Astrocyte (in vitro differentiated cells and primary cell): ENCODE data around the gene DLGAP1. TPM values are rescaled to one million over a fixed set of nuclear protein-coding genes. Genes with fewer than 3 reads are reported as not detected.

Experiments
- DNase-seq: peaks from one replicate; pipeline ENCODE4 v3.0.0-alpha.2; 2010; ENCODE audit warnings: low read depth
- FAIRE-seq: peaks from 2 replicates; lab custom pipeline; 2011; peaks lifted over from hg19 to GRCh38; lab: Jason Lieb, UNC
- H2AFZ ChIP-seq: 2 replicates; pipeline ENCODE4 v1.6.0; 2012; ENCODE audit warnings: low read depth, low read length, inconsistent platforms
- H3K27ac ChIP-seq: 2 replicates; pipeline ENCODE4 v1.5.1; 2011; ENCODE audit warnings: low read depth, low read length, inconsistent platforms
- H3K27me3 ChIP-seq: 2 replicates; pipeline ENCODE4 v1.6.0; 2011; ENCODE audit warnings: low read length, inconsistent platforms; ENCODE audit not compliant: insufficient read depth
- H3K36me3 ChIP-seq: 2 replicates; pipeline ENCODE4 v1.5.1; 2011; ENCODE audit warnings: low read length, inconsistent platforms; ENCODE audit not compliant: insufficient read depth
- H3K4me1 ChIP-seq: 2 replicates; pipeline ENCODE4 v1.5.1; 2011; ENCODE audit warnings: low read length, inconsistent platforms; ENCODE audit not compliant: insufficient read depth
- H3K4me2 ChIP-seq: 2 replicates; pipeline ENCODE4 v1.6.0; 2012; ENCODE audit warnings: low read length, inconsistent platforms
- H3K4me3 ChIP-seq: 2 replicates; pipeline ENCODE4 v1.5.1; 2011; ENCODE audit warnings: low read depth, mild to moderate bottlenecking, low read length, inconsistent platforms; ENCODE audit not compliant: insufficient read depth
- H3K79me2 ChIP-seq: 2 replicates; pipeline ENCODE4 v1.6.0; 2012; ENCODE audit warnings: mild to moderate bottlenecking, low read length, inconsistent platforms; ENCODE audit not compliant: insufficient read depth
- H3K9ac ChIP-seq: 2 replicates; pipeline ENCODE4 v1.6.0; 2012; ENCODE audit warnings: mild to moderate bottlenecking, low read length, inconsistent platforms
- H3K9me3 ChIP-seq: 2 replicates; pipeline ENCODE4 v1.5.1; 2012; ENCODE audit warnings: low read depth, mild to moderate bottlenecking, low read length, inconsistent platforms; ENCODE audit not compliant: insufficient read depth
- H4K20me1 ChIP-seq: 2 replicates; pipeline ENCODE4 v1.6.0; 2012; ENCODE audit warnings: low read length, inconsistent platforms; ENCODE audit not compliant: insufficient read depth
- H3K27ac Mint-ChIP-seq: one replicate; pipeline ENCODE4 v1.8.0; 2021; ENCODE audit warnings: mild to moderate bottlenecking, mixed read lengths; ENCODE audit not compliant: unreplicated experiment
- H3K27me3 Mint-ChIP-seq: one replicate; pipeline ENCODE4 v1.8.0; 2021; ENCODE audit warnings: low read depth, mixed read lengths; ENCODE audit not compliant: unreplicated experiment
- H3K36me3 Mint-ChIP-seq: one replicate; pipeline ENCODE4 v1.8.0; 2021; ENCODE audit warnings: low read depth, mixed read lengths; ENCODE audit not compliant: unreplicated experiment
- H3K4me1 Mint-ChIP-seq: one replicate; pipeline ENCODE4 v1.8.0; 2021; ENCODE audit warnings: low read depth, mixed read lengths; ENCODE audit not compliant: unreplicated experiment
- H3K4me3 Mint-ChIP-seq: one replicate; pipeline ENCODE4 v1.8.0; 2021; ENCODE audit warnings: mild to moderate bottlenecking, moderate library complexity, mixed read lengths; ENCODE audit not compliant: unreplicated experiment
- H3K9me3 Mint-ChIP-seq: one replicate; pipeline ENCODE4 v1.8.0; 2021; ENCODE audit warnings: mild to moderate bottlenecking, mixed read lengths; ENCODE audit not compliant: unreplicated experiment
- EZH2 ChIP-seq: IDR thresholded peaks from 2 replicates; pipeline ENCODE4 v1.6.1; 2012; ENCODE audit warnings: mild to moderate bottlenecking, low read length, inconsistent platforms; ENCODE audit not compliant: insufficient read depth
- total RNA-seq: library from RNA; stranded (reverse); gene quantifications from 2 replicates; pipeline ENCODE4 v1.2.1, GENCODE V29; 2021
- TF ChIP-seq, protein P1 (sequence below): IDR thresholded peaks from 2 replicates; pipeline ENCODE4 v1.5.1; 2011; ENCODE audit warnings: low read depth, mild to moderate bottlenecking, inconsistent platforms, low read length, moderate library complexity; ENCODE audit not compliant: insufficient read depth

The DLGAP1 gene
- total RNA-seq, 1 donor from 2014 or later = 2.3 TPM

DNA sequence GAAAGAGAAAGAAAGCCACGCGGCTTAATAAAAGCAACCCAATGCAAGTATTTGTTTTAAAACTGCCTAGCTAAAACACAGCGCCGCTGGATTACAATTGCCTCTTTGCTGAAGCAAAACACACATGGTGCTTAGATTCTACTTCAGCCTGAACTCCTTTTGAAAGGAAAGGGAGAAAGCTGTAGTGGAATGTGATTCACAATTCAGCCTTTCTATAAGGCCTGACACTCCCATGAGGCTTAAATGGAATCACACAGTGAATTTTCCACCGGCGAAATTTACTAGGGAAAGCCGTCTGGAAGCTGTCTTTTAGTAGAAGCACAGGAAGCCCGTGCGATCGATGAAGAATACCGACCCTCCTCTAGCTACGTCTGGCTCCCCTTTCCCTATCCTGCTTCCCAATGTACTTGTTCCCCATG lies 348.0 kb downstream of the DLGAP1 start:
- Histone ChIP-seq H3K9me3 (no peaks in the 10 kb centered on the region), H2AFZ (peak overlapping the region; percentile 88), H3K4me1 (no peaks in the 10 kb centered on the region), H3K4me2 (peak overlapping the region; percentile 89), H3K79me2 (no peaks in the 10 kb centered on the region), H3K27ac (no peak overlapping the region), H3K27me3 (no peaks in the 10 kb centered on the region), H3K9ac (peak overlapping the region; percentile 67), H4K20me1 (no peaks in the 10 kb centered on the region), H3K36me3 (no peaks in the 10 kb centered on the region), H3K4me3 (peak overlapping the region; percentile 54)
- Mint-ChIP-seq H3K4me3 (no peak overlapping the region), H3K36me3 (no peaks in the 10 kb centered on the region), H3K4me1 (peaks cover 12% of the 10 kb centered on the region), H3K9me3 (no peaks in the 10 kb centered on the region), H3K27me3 (no peaks in the 10 kb centered on the region), H3K27ac (no peak overlapping the region)
- FAIRE-seq (no peak), DNase-seq (peak; percentile 6)
- TF ChIP-seq EZH2 = no peak
- TF ChIP-seq, protein P1, sequence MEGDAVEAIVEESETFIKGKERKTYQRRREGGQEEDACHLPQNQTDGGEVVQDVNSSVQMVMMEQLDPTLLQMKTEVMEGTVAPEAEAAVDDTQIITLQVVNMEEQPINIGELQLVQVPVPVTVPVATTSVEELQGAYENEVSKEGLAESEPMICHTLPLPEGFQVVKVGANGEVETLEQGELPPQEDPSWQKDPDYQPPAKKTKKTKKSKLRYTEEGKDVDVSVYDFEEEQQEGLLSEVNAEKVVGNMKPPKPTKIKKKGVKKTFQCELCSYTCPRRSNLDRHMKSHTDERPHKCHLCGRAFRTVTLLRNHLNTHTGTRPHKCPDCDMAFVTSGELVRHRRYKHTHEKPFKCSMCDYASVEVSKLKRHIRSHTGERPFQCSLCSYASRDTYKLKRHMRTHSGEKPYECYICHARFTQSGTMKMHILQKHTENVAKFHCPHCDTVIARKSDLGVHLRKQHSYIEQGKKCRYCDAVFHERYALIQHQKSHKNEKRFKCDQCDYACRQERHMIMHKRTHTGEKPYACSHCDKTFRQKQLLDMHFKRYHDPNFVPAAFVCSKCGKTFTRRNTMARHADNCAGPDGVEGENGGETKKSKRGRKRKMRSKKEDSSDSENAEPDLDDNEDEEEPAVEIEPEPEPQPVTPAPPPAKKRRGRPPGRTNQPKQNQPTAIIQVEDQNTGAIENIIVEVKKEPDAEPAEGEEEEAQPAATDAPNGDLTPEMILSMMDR = no peak

DNA sequence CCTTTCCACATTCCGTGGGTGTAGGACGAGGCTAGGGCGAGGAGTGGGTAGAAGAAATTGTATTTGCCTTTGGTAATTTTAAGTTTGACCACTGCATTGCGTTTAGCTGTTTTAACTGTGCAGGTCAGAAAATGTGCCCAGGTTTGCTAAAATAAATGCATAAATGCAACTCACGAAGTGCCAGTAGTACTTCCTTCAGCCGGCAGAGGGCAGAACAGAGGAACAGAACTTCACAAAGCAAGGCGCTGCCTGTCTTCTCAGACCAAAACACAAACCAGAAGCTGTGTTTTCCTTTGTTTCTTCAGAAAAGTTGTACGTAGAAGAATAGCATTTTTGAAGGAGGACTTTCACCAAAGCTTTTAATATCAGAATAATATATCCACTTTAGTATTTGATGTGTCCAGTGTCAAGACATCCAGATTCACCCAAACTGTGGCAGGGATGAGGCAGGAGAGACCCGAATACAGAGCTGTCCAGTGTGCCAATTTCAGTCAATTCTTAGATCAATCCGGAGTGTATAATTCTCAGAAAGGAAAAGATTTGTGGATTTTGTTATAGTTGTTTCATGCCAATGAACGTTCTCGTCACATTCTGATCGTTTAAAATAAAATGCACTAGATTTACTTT lies 348.6 kb downstream of the DLGAP1 start:
- no peaks in the 10 kb centered on the region for H3K79me2 ChIP-seq
- H2AFZ ChIP-seq = peak overlapping the region; percentile 88
- H3K27ac ChIP-seq = no peak overlapping the region
- H3K36me3 Mint-ChIP-seq = no peaks in the 10 kb centered on the region
- no peak overlapping the region for H3K4me3 Mint-ChIP-seq
- FAIRE-seq (peak; percentile 34), DNase-seq (peak; percentile 31)
- no peaks in the 10 kb centered on the region for H3K27me3 Mint-ChIP-seq
- TF ChIP-seq, protein P1 = peak; percentile 96
- TF ChIP-seq EZH2 = no peak
- H3K27ac Mint-ChIP-seq = no peak overlapping the region
- H4K20me1 ChIP-seq = no peaks in the 10 kb centered on the region
- H3K9me3 ChIP-seq = no peaks in the 10 kb centered on the region
- peaks cover 12% of the 10 kb centered on the region for H3K4me1 Mint-ChIP-seq
- peak overlapping the region; percentile 89 for H3K4me2 ChIP-seq
- H3K9ac ChIP-seq = peak overlapping the region; percentile 67
- no peaks in the 10 kb centered on the region for H3K36me3 ChIP-seq
- H3K4me3 ChIP-seq = peak overlapping the region; percentile 54
- H3K27me3 ChIP-seq = no peaks in the 10 kb centered on the region
- H3K4me1 ChIP-seq = no peaks in the 10 kb centered on the region
- no peaks in the 10 kb centered on the region for H3K9me3 Mint-ChIP-seq

DNA sequence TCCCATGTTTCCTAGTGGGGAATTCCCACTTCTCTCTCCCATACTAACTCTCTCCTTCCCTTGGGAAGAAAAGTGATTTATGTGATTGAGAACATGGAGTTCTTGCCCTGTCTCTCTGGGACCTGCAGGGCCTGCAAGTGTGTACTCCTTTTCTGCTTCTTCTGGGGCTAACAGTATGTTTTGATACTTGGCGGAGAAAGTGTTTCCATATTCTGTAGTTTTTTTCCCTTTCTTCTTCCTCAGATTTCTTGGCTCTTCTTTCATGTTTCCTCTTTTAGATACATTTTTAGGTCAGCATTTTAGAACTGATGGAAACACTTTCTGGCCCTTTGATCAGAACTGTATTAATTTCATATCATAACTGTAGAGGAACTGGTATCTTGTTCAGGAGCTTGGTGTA lies 352.2 kb downstream of the DLGAP1 start:
- H3K4me2 ChIP-seq = no peak overlapping the region
- peaks cover 8% of the 10 kb centered on the region for H3K4me1 Mint-ChIP-seq

More for the DNA sequence above, 352.2 kb downstream of the DLGAP1 start:
- Mint-ChIP-seq H3K27me3 (no peaks in the 10 kb centered on the region), H3K36me3 (no peaks in the 10 kb centered on the region), H3K27ac (no peak overlapping the region), H3K9me3 (peaks cover 2% of the 10 kb centered on the region), H3K4me3 (no peak overlapping the region)
- no peaks in the 10 kb centered on the region for H3K4me1 ChIP-seq
- FAIRE-seq (no peak), DNase-seq (no peak)
- H4K20me1 ChIP-seq = no peaks in the 10 kb centered on the region
- no peak overlapping the region for H3K4me3 ChIP-seq
- H3K27me3 ChIP-seq = no peaks in the 10 kb centered on the region
- TF ChIP-seq EZH2 = no peak
- TF ChIP-seq, protein P1 = no peak
- no peak overlapping the region for H3K27ac ChIP-seq
- H3K36me3 ChIP-seq = no peaks in the 10 kb centered on the region
- peaks cover 2% of the 10 kb centered on the region for H3K9me3 ChIP-seq
- no peak overlapping the region for H3K9ac ChIP-seq
- H2AFZ ChIP-seq = no peak overlapping the region
- H3K79me2 ChIP-seq = no peaks in the 10 kb centered on the region
